NCI-H2171 (cell line): ENCODE measurements around the gene TNNC1.

Experiments
- DNase-seq: peaks from one replicate; lab custom pipeline; 2025; lab: John Stamatoyannopoulos, UW

The TNNC1 gene

DNA sequence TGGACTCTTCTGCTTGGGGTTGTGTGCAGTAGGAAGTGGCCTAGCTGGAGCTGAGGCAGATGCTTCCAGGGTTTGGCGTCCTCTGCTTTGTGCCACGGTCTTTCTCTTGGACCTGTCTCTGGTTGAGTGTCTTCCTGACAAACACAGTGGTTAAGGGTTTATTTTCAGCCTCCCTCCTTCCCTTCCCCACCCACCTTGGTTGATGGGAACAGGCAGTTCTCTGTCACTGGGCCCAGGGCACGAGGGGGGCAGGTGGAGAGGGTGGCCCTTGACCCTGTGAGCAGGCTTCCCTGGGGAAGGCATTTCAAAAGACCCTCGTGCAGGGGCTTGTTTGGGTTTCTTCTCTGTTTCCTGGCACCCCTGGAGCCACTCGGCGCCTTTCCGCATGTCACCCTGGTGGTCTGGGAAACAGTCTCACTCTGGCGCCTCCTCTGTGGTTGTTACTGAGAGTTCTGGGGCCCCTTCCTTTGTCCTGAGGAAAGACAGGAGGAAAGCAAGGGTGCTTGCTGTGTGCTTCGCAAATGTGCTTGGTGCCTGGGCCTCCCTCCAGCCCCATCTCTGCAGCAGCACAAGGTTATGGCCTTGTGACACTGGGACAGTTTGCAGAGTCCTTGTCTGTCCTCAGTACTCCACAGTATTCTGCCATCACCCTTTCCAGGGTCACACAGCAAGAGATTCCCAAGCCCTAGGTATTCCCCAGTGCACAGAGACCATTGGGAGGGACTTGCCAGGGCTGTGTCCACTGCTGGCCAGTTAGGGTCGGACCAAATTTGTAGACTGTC, 31.0 kb upstream of the TNNC1 start:
- no peak for DNase-seq

DNA sequence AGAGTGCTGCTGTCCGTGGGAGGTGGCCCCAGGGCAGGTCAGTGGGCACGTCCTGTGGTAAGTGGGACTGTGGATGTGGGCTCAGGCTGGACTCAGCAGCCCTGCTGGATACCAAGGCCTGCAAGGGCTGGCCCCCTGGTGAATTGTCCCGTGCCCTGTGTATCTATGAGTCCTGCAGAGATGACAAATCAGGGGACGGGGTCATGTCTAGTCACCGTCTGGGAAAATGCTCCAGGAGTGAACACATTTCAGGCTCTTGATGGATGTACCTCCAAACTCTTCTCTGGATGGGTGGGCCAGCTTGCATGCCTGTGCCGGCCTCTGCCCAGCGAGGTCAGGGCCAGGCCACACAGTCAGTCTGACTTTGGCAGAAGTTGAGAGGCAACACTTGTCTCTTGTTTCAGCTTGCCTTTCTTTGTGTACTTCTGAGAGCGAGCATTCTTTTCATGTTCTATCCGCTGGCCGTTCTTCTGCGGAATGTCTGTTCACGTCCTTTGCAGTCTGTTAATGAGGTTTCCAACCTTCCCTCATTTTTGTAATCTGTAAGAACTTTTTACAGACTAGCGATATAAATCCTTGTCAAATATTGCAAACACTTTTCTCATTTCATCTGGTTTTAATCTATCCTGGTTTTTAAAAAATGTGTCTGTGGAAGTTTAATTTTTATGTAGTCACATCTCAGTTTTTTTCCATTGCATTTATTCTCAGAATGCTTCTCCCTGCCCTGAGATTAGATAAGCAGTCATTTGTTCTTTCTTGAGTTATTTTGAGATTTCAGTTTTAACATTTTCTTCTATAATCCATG, 29.9 kb upstream of the TNNC1 start:
- no peak for DNase-seq

DNA sequence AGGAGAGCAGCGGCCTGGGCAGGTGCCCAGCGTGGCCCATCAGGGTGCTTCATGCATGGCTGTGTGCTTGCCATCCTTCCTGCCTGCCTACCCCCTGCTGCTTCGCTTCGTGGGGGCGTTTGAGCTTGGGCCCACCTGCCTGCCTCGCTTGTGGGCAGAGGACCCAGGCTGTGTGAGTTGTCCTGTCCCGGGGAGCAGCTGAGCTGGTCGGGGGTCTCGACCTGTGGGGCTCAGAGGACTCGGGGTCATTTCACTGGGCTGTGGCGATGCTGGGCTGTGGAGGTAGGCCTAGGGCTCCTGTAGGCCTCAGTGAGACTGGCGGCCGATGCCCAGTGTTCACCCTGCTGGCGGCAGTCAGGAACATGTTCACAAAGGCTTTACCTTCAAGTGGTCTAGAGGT, 29.2 kb upstream of the TNNC1 start:
- no peak for DNase-seq

DNA sequence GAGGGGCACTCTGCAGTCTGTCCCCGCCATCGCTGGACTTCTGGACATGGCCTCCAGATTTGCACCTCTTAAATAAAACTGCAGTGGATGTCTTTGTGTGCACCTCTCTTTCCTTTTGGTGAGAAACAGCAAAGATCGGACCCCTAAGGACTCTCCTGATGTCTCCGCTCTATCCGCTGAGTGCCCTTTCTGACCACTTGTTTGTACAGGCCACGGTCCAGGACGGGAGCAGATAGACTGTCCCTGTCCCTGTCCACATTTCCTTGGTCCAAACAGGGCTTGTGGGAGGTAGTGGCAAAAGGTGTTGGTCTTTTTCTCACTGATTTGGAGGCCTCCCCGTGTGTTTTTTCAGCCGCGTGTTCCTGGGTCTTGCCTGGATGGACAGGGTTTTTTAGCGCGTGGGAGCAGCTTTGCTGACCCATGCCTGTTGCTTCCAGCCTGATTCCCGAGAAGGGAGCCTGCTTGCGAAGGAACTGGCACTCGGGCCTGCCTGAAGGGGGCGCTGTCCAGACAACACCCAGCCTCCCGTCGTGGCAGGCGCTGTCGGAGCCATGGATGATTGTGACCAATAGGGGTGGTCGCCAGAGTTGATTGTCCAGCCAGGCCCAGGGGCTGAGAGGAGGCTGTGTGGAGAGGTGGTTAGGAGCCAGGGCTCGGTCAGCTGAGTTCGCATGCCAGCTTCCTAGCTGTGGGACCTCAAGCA, 28.1 kb upstream of the TNNC1 start:
- DNase-seq, result no peak

DNA sequence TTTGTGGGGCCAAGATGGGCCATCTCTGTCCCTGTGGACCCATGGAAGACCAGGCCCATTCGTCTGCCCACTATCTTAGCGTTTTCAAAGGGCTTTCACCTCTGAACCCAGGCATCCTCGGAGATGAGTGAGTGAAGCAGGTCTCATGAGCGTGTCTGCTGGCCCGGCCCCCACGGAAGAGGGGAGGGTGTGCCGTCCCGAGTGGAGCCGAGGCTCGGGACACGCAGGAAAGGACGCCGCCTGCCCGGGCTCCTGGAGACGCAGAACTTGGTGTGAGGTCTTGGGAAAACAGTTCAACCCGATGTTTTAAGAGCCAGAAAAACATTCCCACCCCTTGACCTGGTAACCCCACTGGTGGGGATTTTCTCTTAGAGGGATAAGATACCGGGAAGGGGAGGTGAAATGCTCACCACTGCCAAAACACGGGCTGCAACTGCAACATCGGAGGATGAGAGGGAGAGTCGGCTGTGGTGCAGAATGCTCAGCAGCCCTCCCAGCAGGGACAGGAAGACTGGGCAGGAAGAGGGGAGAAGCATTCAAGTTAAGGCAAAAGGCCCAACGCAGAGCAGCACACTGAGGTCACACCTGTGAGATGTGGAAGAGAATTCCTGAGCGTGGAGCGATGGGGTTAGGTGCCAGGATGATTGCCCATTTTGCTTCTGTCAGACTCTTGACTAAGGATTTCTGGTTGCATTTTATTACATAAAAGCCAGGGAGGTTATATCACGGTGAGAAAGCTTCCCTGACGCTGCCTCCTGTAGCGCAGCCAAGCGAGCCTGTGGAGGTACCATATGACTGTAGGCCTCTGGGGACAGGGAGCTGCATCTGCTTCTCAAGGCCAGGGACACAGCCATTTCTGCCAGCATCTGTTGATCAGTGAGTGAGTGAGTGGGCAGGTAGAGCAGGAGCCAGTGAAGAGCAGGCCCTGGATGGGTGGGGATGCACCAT, 27.2 kb upstream of the TNNC1 start:
- DNase-seq, result peak; percentile 71

GRCh38 chr3:52479877-52480575, 26.2 kb upstream of the TNNC1 start:
- no peak for DNase-seq

DNA sequence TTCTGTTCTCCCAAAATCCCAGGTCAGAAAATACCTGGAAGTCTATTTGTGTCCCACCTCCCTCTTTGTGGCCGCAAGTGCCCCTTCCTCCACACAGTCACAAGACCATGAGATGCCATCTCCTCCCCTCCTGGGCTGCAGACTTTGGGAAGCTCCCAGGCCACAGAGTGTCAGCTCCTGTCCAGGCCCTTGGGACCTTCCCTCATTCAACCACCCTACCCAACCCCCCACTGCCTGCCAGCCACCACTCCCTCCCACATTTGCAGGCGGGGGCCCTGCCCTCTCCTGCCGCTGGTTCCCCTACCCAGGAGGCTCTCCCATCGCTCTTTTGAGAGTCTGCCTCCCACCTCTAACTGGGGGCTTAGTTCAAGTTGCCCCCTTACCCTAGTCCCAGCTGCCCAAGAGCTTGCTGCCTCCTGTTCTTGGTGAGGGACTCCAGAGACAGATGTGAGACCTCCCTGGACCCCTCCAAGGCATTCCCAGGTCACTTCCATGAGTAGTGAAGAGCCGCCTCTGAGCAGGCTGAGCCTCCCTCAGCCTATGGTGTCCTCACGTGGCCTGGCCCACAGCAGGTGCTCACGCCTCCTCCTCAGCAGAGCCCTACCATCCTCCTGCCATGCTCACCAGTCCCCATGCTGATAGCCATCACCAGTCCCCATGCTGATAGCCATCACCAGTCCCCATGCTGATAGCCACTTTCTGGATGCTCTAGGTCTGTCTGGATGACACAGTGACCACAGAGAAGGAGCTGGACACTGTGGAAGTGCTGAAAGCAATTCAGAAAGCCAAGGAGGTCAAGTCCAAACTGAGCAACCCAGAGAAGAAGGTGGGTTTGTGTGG, 25.4 kb upstream of the TNNC1 start:
- no peak for DNase-seq

DNA sequence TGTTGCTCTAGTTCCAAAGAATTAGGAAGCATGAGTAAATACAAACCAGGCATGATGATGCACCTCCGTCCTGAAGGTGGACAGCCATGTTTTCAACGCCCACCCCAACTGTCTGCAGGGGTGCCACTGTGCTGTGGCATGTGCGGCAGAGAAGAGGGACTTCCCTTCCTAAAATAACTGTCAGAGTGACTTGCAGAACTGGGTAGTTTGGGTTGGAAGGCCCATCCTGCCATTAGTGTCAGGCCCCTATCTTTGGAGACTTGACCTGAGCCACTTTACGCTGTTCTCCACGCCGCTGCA, 23.9 kb upstream of the TNNC1 start:
- DNase-seq, result no peak

DNA sequence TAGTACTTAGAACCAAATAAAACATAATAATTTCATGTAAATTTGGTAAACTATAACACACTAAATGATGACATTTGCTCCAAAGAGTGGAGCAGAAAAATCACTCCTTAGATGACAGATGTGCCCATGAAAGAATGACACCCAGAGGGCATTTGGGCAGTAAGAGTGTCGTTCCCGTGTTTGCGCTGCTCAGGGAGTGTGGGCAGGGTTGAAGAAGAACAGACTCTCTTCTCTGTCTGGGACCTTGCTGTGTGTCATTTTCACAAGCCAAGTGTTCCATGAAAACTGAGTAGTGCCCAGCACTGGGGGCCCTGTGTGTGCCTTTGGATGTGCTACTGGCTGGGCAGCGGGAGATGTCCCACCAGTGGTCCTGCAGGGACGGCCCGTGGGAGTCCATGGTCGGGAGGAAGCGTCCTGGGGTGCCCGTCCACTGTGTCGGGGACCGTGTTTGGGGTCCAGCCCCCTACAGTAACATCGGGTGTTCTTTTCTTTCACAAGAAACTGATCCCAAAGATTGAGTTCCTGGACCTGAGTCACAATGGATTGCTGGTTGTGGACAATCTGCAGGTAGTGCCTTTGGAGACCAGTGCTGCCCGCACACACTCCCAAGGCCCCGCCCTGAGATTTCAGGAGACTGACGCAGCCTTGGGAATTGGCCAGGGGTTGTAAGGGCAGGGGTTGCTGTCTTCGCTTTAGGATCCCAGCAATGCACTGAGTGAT, 23.4 kb upstream of the TNNC1 start:
- DNase-seq, result no peak

DNA sequence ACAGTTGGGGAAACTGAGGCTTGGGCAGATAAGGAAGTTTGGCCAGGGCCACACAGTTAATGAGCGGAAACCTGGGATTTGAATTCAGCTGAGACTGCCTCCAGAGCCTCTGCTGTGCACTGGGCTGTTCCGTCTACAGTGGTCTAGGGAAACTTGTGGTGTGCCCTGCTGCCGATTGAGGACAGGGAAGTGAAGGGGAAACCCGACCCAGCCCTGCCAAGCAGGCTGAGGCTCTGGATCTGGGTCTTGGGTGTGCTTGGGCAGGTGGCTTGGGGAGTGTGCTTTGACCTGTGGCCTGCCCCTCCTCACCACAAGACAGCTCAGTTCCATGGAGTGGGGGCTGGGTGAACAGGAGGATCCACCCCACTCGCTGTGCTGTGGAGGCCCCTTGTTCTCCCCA, 19.2 kb upstream of the TNNC1 start:
- DNase-seq, result no peak

- no peak for DNase-seq
These were observed 18.6 kb upstream of the TNNC1 start for GRCh38 chr3:52472239-52473000.

GRCh38 chr3:52471371-52472238, 17.8 kb upstream of the TNNC1 start:
- no peak for DNase-seq

DNA sequence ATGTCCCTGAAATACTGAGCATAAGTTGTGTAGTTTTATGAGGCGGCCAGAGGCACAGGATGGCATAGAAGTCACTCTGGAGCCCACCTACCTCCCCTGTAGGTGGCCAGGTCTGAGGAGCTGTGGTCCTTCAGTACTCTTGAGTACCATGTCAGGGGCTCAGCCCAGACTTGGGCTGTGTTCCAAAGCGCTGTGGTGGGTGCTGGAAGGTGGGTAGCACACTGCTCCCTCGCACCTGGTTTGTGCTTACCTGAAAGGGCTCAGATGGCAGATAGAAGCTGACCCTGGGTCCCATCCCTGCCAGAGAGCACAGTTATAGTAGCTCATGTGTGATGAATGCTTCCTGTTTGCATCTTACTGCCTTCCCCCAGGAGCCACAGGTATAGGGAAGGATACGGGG, 17.1 kb upstream of the TNNC1 start:
- DNase-seq, result no peak

- peak; percentile 76 for DNase-seq
These were observed 15.2 kb upstream of the TNNC1 start for GRCh38 chr3:52469001-52469400.

- DNase-seq, result peak; percentile 28
These were observed 14.5 kb upstream of the TNNC1 start for GRCh38 chr3:52468336-52468735.

GRCh38 chr3:52463416-52463815, 9.6 kb upstream of the TNNC1 start:
- DNase-seq, result no peak

- no peak for DNase-seq
These were observed 8.0 kb upstream of the TNNC1 start for GRCh38 chr3:52461874-52462273.
